IMR-90 (cell line): ENCODE results near the gene THADA. TPM values are rescaled to one million over a fixed set of nuclear protein-coding genes. Genes with fewer than 3 reads are reported as not detected.

Experiments
- ATAC-seq: fragments of 200-7000 bp; cut with Tn5 transposase; 2 replicates; pipeline ENCODE4 v1.9.1; 2020; ENCODE audit warnings: low read depth, mild to moderate bottlenecking, moderate library complexity
- BruUV-seq: library from RNA; stranded (reverse); fragments of 400-500 nt; replicated peaks from 2 replicates; lab custom pipeline; 2021; lab: Mats Ljungman, UMichigan
- CTCF ChIA-PET: fragments of 300-600 bp; formaldehyde crosslinking; extraction: SDS; loops from one replicate; lab custom pipeline; 2021; ENCODE audit warnings: antibody characterized with exemption; lab: Yijun Ruan, JAX
- POLR2A ChIA-PET: fragments of 300-600 bp; sonication (Branson Sonifier 250); formaldehyde crosslinking; loops from one replicate; lab custom pipeline; 2022; ENCODE audit warnings: antibody characterized with exemption; ENCODE audit not compliant: unreplicated experiment; lab: Charles Lee
- DNase-seq: peaks from one replicate; pipeline ENCODE4 v3.0.0; 2013
- H2AFZ ChIP-seq: replicated peaks from 2 replicates; pipeline ENCODE3; 2013; ENCODE audit warnings: low read length, mild to moderate bottlenecking; ENCODE audit not compliant: poor library complexity
- H2AK5ac ChIP-seq: 2 replicates; pipeline ENCODE4 v1.6.1; 2013; ENCODE audit warnings: low read depth, low read length, inconsistent platforms
- H2AK9ac ChIP-seq: replicated peaks from 2 replicates; pipeline ENCODE3; 2013; ENCODE audit warnings: mild to moderate bottlenecking, low read depth, low read length, moderate library complexity; ENCODE audit not compliant: poor library complexity
- H2BK120ac ChIP-seq: 2 replicates; pipeline ENCODE4 v1.6.1; 2013; ENCODE audit warnings: low read depth, low read length, inconsistent platforms
- H2BK15ac ChIP-seq: 3 replicates; pipeline ENCODE4 v1.6.1; 2013; ENCODE audit warnings: low read depth, low read length, inconsistent platforms
- H2BK20ac ChIP-seq: 2 replicates; pipeline ENCODE4 v1.6.1; 2013; ENCODE audit warnings: low read depth, mild to moderate bottlenecking, inconsistent platforms, low read length, moderate library complexity
- H2BK5ac ChIP-seq: 2 replicates; pipeline ENCODE4 v1.6.1; 2013; ENCODE audit warnings: mild to moderate bottlenecking, low read depth, low read length, inconsistent platforms; ENCODE audit not compliant: poor library complexity, severe bottlenecking
- H3K14ac ChIP-seq: replicated peaks from 2 replicates; pipeline ENCODE4 v1.6.1; 2013; ENCODE audit warnings: low read depth, low read length, inconsistent platforms
- H3K18ac ChIP-seq: 2 replicates; pipeline ENCODE4 v1.6.1; 2013; ENCODE audit warnings: low read depth, low read length, control low read depth
- H3K23ac ChIP-seq: 2 replicates; pipeline ENCODE4 v1.6.1; 2013; ENCODE audit warnings: low read depth, low read length, inconsistent platforms
- H3K27ac ChIP-seq: 2 replicates; pipeline ENCODE4 v1.5.1; 2013; ENCODE audit warnings: mild to moderate bottlenecking, control low read depth, low read length; ENCODE audit not compliant: insufficient read depth
- H3K27me3 ChIP-seq: 2 replicates; pipeline ENCODE4 v1.6.1; 2013; ENCODE audit warnings: low read length; ENCODE audit not compliant: control insufficient read depth, insufficient read depth
- H3K36me3 ChIP-seq: 2 replicates; pipeline ENCODE4 v1.6.1; 2013; ENCODE audit warnings: low read length, mixed read lengths; ENCODE audit not compliant: control insufficient read depth, insufficient read depth
- H3K4ac ChIP-seq: 2 replicates; pipeline ENCODE4 v1.6.1; 2013; ENCODE audit warnings: low read depth, low read length, inconsistent platforms
- H3K4me1 ChIP-seq: 2 replicates; pipeline ENCODE4 v1.6.1; 2013; ENCODE audit warnings: low read length, mixed read lengths; ENCODE audit not compliant: control insufficient read depth, insufficient read depth
- H3K4me2 ChIP-seq: 2 replicates; pipeline ENCODE4 v1.6.1; 2013; ENCODE audit warnings: low read depth, mild to moderate bottlenecking, control low read depth, low read length, moderate library complexity
- H3K4me3 ChIP-seq: 2 replicates; pipeline ENCODE4 v1.5.1; 2013; ENCODE audit warnings: low read depth, mild to moderate bottlenecking, control low read depth, low read length, moderate library complexity; ENCODE audit not compliant: insufficient read depth
- H3K56ac ChIP-seq: 2 replicates; pipeline ENCODE4 v1.6.1; 2013; ENCODE audit warnings: low read length, inconsistent platforms; ENCODE audit not compliant: insufficient read depth; ENCODE audit errors: extremely low read depth
- H3K79me1 ChIP-seq, 2 experiments: 2 replicates each; pipeline ENCODE4 v1.6.1; 2013; ENCODE audit warnings: low read length in 2 of 2, inconsistent platforms in 1 of 2, low read depth in 1 of 2
- H3K9ac ChIP-seq: 2 replicates; pipeline ENCODE4 v1.6.1; 2013; ENCODE audit warnings: low read depth, low read length, control low read depth
- H3K9me1 ChIP-seq: 2 replicates; pipeline ENCODE4 v1.6.1; 2013; ENCODE audit warnings: low read length, inconsistent platforms; ENCODE audit not compliant: insufficient read depth
- H3K9me3 ChIP-seq: 2 replicates; pipeline ENCODE4 v1.6.1; 2013; ENCODE audit warnings: low read length; ENCODE audit not compliant: control insufficient read depth, insufficient read depth
- H4K20me1 ChIP-seq: 2 replicates; pipeline ENCODE4 v1.6.1; 2013; ENCODE audit warnings: low read length, inconsistent platforms; ENCODE audit not compliant: insufficient read depth
- H4K5ac ChIP-seq: 2 replicates; pipeline ENCODE4 v1.6.1; 2013; ENCODE audit warnings: mild to moderate bottlenecking, low read depth, low read length, control low read depth
- H4K8ac ChIP-seq, 2 experiments: 2 replicates each; pipeline ENCODE4 v1.6.1; 2013; ENCODE audit warnings: low read depth in 2 of 2, low read length in 2 of 2, control low read depth in 1 of 2, inconsistent platforms in 1 of 2
- H4K91ac ChIP-seq: 2 replicates; pipeline ENCODE4 v1.6.1; 2013; ENCODE audit warnings: low read depth, low read length, inconsistent platforms; ENCODE audit not compliant: insufficient read depth
- ELK1 ChIP-seq: fragments of 150-350 bp; IDR thresholded peaks from 2 replicates; pipeline ENCODE4 v1.6.1; 2016; ENCODE audit warnings: low read depth, mild to moderate bottlenecking, low read length, moderate library complexity, borderline replicate concordance
- MAFK ChIP-seq: IDR thresholded peaks from 2 replicates; pipeline ENCODE4 v1.6.1; 2012; ENCODE audit warnings: low read depth, low read length, improper control_type of control experiment
- WGBS, 2 experiments: methylation state at CpG; one replicate each; pipeline versions ENCODE4 v1.1.5 to v1.1.7; 2013; ENCODE audit warnings: missing lambda C conversion rate in 2 of 2; ENCODE audit not compliant: insufficient read length in 1 of 2; ENCODE audit errors: extremely low coverage in 2 of 2; 5-methylcytosine and 5-hydroxymethylcytosine counted together
- dilution Hi-C: fragments of 300-500 bp; cut with HindIII; formaldehyde crosslinking; loops from one replicate; pipeline ENCODE4 v1.14.3; 2018; ENCODE audit warnings: low sequenced_read_pairs; ENCODE audit not compliant: unreplicated experiment
- in situ Hi-C: fragments of 300-500 bp; cut with MboI; formaldehyde crosslinking; loops from 3 replicates; pipeline ENCODE4 v1.14.3; 2019; ENCODE audit warnings: low sequenced_read_pairs, inconsistent platforms, mixed read lengths
- intact Hi-C: fragments of 100-400 bp; cut with micrococcal nuclease; formaldehyde crosslinking; loops from 2 replicates; pipeline ENCODE4 v1.10.0; 2022
- polyA plus RNA-seq, 3 experiments: library from polyadenylated mRNA; depleted of rRNA; stranded (reverse); fragments of >200 nt; gene quantifications; 2 replicates each; pipeline ENCODE4 v1.2.3, GENCODE V29; 2012; ENCODE audit warnings: low replicate concordance in 1 of 3
- total RNA-seq: library from RNA; depleted of rRNA; stranded (reverse); fragments of >200 nt; gene quantifications from 2 replicates; pipeline ENCODE4 v1.2.3, GENCODE V29; 2012

THADA gene
- total and polyA plus RNA-seq, 2 of the 4 experiments (the other 2 are of a cell fraction): 10.5 to 21.3 TPM

GRCh38 chr2:43292297-43292696, 303.5 kb downstream of the THADA start:
- Histone ChIP-seq H3K4me2 (no peak overlapping the region), H2BK20ac (peak overlapping the region; percentile 61; the same call in 1 of the 2 replicates), H4K8ac (peak overlapping the region in 1 of 2 experiments; percentile 5; a peak in 1 of 4 replicates), H2BK5ac (no peak overlapping the region), H3K18ac (no peak overlapping the region), H3K23ac (no peak overlapping the region), H3K9me1 (peaks cover 6% of the 10 kb centered on the region), H2AK5ac (peak overlapping the region; percentile 71; the same call in 1 of the 2 replicates), H3K9ac (no peak overlapping the region), H3K36me3 (0 out of 2 replicates have a peak, but pooled peaks cover 2% of the 10 kb centered on the region), H4K20me1 (peaks cover 4% of the 10 kb centered on the region; the same call in 1 of the 2 replicates), H3K9me3 (no peaks in the 10 kb centered on the region), H3K27me3 (no peaks in the 10 kb centered on the region), H2BK120ac (peak overlapping the region; percentile 27; the same call in 1 of the 2 replicates), H3K4me1 (peaks cover 8% of the 10 kb centered on the region), H3K14ac (0 out of 2 replicates have a peak overlapping the region, but pooled peaks have one; percentile 8), H4K91ac (peak overlapping the region; percentile 0; the same call in 1 of the 2 replicates), H3K56ac (no peak overlapping the region), H4K5ac (no peak overlapping the region), H3K4me3 (no peak overlapping the region), H2AK9ac (no peak overlapping the region), H2AFZ (no peak overlapping the region), H3K27ac (no peak overlapping the region), H3K79me1 (peaks cover 0 to 3% of the 10 kb centered on the region in 2 experiments; a peak in 1 of 4 replicates), H2BK15ac (no peak overlapping the region), H3K4ac (peak overlapping the region; percentile 65; the same call in 1 of the 2 replicates)
- ChIA-PET CTCF (no interaction called here), POLR2A (no interaction called here)
- BruUV-seq: no TSS peak
- dilution Hi-C loops (no loop called here), intact Hi-C loops (no loop called here), in situ Hi-C loops (no loop called here)
- TF ChIP-seq MAFK (peak; percentile 81), ELK1 (no peak)
- ATAC-seq (no peak), DNase-seq (no peak)
- no CpG with 5 or more reads among the region's 1 CpG for WGBS, 2 experiments
